GM12892 (cell line): Measurements from ENCODE around the gene ETV1.

Experiments
- POLR2A ChIP-seq: IDR thresholded peaks from 2 replicates; pipeline ENCODE4 v1.6.1; 2011; ENCODE audit warnings: low read depth, low read length, control low read depth
- POLR2AphosphoS5 ChIP-seq: IDR thresholded peaks from 2 replicates; pipeline ENCODE4 v1.6.1; 2011; ENCODE audit warnings: low read depth, low read length, control low read depth
- TAF1 ChIP-seq: IDR thresholded peaks from 2 replicates; pipeline ENCODE4 v1.6.1; 2011; ENCODE audit warnings: low read depth, mild to moderate bottlenecking, control low read depth, low read length, borderline replicate concordance

DNA sequence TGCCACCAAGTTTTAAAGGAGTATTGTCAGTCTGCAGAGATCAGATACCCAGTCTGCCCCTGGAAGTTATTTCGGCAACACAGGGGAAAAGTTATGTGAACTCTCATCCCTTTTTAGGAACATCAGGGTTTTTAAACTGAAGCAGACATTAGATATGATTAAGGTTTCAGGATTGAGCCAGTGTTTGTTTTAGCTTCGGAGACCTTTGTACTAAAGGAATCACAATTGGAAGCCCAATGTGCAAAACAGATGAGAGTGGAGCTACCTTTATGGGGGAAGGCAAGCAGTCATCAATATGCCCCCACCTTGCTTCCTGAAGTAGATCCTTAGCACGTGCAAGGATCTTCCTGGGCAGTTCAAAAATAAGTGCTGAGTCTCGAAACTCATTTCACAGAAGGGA is 39.5 kb downstream of the ETV1 start:
- TF ChIP-seq POLR2A (no peak), POLR2AphosphoS5 (no peak), TAF1 (no peak)
